Hematopoietic multipotent progenitor cell treated with erythropoietin and hydrocortisone succinate and interleukin-3 and kit ligand, for 15 days (in vitro differentiated cells): ENCODE results near the gene ZNF543.
A peak's percentile ranks its signal among the peaks of the same experiment; 100 is the strongest.
"Not testable (repeated sequence)": the region's sequence is repeated elsewhere in the genome, so short reads cannot be mapped to it uniquely, and the experiment has no call there.

Experiments used
- DNase-seq: peaks from one replicate; pipeline ENCODE4 v3.0.0-alpha.2; 2015; ENCODE audit warnings: low spot score

The ZNF543 gene

DNA sequence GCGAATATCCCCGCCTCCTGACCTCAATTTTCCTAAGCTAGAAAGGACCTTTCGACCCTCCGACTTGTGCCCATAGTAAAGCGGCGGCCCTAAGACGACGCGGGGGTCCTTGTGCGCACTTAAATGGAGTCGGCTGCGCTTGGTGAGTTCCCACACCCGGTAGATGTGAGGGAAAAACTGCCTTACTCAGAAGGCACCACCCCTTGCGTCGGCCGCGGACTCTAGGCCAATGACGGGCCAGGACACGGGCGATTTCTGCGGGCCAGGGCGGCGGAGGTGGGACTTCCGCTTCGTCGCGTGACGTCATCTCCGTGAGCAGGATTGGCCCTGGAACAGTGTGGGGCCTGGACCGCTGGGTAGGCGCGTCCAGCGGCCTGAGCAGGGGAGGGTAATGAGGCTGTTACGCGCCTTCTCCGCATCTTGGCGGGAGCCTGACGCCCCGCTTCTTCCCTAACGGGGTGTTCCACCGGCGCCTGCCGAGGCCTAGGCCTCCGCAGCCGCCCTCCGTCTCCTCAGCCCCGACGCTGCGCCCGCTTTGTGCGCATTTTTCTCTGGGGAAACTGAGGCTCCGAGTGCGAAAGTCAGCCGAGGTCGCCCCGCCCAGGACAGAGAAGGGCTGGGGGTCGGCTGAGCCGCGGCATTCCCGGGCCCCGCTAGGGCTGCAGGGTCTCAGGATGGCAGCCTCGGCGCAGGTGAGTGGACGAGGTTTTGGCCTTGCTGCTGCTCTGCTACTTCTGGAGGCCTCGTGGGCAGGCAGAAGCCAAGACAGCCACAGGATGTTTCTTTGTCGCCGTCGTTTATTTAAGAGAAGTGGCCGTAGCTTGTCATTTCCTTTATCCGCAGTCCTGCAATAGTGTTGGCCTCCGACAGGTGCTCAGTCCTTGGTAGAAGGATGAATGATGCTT lies at the start of gene ZNF543:
Gene ZNF543, plus strand, starts transcription at position 293 of the 905 bp plus-strand sequence. Its CDS starts 382 bp downstream, at position 675.
- DNase-seq = peak; percentile 97

DNA sequence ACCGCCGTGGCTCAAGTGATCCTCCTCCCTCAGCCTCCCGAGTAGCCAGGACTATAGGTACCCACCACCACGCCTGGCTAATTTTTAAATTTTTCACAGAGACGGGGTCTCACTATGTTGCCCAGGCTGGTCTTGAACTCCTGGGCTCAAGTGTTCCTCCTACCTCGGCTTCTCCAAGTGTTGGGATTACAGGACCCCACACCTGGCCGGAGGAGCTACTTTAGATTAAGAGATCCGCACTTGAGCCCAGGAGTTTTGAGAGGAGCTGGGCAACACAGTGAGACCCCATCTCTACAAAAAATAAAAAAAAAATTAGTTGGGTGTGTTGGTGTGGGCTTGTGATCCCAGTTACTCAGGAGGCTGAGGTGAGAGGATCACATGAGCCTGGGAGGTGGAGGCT lies 49.0 kb upstream of the ZNF543 start:
- DNase-seq = no peak

DNA sequence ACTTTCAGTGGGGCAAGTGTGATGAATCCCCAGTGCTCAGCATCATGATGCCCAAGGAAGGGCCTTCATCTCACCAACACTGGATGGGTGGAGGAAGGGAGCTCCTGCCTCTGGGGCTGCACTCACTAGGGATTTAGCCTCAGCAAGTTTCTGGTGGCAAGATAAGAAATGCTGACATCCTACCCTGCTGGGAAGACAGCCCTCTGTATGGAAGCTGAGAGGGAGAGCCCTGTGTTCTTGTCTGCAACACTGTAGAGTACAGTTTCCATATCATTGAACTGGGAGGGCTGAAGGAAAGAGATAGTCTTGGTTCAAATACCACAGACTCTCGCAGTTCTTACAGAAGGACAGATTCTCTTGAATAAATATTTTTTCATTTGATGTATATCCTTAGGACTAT lies 47.3 kb upstream of the ZNF543 start:
- DNase-seq = no peak

DNA sequence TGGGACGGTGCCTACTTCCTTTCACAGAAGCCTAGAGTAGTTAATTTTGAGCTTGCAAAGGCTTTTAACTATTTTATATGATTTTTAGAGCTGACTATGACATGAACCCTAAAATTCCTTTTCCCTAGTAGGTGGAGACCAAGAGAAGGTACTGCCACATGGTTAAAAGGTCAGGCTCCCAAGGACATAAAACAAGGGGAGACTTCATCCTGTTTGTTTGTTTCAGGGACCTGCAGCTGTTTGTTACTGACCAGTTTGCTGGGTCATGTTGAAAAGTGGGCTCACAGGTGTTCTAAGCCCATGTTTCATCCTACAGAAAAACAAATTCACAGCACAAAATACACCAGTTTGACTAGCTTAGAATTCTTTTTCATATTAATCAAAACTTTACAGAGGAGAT lies 43.8 kb upstream of the ZNF543 start:
- no peak for DNase-seq

DNA sequence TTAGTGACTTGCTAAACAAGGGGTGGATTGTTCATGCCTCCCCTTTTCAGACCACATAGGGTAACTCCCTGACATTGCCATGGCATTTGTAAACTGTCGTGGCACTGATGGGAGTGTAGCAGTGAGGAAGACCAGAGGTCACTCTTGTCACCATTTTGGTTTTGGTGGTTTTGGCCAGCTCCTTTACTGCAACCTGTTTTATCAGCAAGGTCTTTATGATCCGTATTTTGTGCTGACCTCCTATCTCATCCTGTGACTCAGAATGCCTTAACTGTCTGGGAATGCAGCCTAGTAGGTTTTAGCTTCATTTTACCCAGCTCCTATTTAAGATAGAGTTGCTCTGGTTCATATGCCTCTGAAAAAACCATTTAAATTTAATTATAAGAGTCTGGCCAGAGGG lies 41.8 kb upstream of the ZNF543 start:
- not testable (repeated sequence) for DNase-seq

DNA sequence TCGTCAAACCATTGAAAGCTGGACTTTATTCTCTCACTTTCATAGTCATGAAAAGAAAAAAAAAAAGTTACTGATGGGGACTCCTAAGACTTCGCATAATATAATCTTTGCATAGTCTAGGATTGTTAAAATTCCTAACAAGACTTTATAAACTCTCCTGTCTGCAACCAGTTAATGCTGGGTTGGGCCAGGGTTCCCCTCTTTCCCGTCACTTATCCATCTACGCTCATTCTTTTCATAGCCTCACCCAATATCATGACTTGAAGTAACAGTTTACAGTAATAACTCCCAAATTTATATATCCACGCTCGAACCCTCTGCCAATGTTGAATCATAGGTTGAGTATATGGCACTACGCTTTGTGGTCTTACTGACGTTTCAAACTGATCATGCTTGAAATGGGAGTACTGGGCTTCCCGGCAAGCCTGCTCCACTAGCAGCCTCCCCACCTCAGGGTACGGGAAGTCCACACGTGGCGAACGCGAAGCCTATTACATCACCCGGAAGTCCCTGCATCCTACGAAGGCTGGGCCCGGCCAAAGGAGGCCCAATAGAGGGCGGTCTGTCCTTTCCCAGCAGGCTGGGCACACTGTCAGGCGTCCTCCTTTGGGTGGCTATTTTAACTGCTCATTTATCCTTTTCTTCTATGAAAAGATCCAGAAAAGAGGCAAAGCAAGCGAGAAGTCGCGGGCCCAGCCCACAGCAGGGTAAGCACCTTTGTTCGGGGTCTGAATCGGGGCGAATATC lies 40.7 kb upstream of the ZNF543 start:
- peak; percentile 88 for DNase-seq

DNA sequence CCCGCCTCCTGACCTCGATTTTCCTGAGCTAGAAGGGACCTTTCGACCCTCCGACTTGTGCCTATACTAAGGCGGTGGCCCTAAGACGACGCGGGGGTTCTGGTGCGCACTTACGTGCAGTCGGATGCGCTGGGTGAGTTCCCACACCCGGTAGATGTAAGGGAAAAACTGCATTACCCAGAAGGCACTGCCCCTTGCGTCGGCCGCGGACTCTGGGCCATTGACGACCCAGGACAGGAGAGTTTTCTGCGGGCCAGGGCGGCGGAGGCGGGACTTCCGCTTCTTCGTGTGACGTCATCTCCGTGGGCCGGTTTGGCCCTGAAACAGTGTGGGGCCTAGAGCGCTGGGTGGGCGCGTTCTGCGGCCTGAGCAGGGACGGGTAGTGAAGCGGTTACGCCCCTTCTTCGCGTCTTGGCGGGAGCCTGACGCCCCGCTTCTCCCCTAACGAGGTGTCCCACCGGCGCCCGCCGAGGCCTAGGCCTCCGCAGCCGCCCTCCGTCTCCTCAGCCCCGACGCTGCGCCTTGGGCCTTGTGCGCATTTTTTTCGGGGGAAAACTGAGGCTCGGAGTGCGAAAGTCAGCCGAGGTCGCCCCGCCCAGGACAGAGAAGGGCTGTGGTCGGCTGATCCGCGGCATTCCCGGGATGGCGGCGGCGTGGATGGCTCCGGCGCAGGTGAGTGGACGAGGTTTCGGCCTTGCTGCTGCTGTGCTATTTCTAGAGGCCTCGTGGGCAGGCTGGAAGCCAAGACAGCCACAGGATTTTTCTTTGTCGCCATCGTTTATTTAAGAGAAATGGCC lies 39.9 kb upstream of the ZNF543 start, which contains the start of gene ZNF460:
Gene ZNF460, plus strand, starts transcription at position 321 of the 797 bp plus-strand sequence. Its CDS starts 322 bp downstream, at position 643.
- DNase-seq = peak; percentile 97

DNA sequence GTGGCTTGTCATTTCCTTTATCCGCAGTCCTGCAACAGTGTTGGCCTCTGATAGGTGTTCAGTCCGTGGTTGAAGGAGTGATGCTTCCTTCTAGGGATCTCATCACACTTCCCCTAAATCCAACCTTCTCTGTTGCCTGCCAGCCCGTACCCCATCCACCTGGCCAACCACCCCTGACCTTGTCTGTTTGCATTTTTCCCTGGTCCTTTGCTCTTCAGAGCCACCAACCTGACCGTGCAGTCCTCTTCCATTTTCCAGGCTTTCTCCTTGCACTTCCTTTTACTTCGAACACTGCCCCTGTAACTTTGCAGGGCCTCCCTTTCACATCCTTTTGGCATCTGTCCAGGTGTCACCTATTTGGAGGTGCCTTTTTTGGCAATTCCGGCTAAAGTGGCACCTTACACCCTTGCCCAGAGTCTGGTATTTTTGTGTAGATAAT lies 39.3 kb upstream of the ZNF543 start:
- peak; percentile 27 for DNase-seq

DNA sequence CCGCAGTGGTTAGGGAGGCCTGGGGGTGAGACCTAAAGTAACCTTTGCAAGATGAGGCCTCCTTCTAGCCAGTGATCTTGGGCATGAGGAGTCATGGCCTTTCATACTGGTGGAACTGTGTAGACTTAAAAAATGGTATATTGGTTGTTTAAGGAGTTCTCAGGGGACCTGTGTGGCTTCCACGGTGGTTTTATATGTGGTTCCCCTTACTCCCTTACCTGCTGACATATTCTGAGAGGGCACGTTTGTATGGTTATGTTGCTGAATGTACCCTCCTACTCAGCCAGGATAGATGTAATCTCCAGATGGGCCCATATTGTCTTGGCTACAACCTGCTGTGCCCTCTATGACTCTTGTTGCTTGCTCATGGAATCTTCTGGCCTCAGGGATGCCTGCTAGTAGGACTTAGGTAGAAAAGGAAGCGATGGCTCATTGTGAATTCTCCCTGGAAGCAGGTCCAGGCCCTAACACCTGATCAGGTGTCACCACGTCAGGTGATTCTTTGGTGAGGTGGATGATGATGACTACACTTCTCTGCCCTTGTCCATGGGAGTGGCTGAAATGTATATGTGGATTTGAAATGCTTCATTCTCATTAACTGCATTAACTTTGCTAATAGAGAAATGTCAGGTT lies 38.1 kb upstream of the ZNF543 start:
- no peak for DNase-seq

DNA sequence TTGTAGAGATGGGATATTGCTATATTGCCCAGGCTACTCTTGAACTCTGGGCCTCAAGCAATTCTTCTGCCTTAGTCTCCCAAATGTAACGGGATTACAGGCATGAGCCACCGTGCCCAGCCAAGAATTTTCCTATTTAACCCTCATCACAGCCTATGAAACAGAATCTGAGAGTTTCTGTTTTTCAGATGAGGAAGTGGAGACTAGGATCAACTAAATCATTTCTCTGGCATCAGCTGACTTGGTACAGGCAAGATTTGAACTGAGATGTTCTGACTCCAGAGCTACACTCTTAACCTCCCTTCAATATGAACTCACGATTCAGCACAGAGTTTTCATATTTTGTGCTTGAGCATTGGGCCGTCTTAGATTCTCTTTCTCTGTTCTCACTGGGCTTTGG lies 31.9 kb upstream of the ZNF543 start:
- DNase-seq = no peak

DNA sequence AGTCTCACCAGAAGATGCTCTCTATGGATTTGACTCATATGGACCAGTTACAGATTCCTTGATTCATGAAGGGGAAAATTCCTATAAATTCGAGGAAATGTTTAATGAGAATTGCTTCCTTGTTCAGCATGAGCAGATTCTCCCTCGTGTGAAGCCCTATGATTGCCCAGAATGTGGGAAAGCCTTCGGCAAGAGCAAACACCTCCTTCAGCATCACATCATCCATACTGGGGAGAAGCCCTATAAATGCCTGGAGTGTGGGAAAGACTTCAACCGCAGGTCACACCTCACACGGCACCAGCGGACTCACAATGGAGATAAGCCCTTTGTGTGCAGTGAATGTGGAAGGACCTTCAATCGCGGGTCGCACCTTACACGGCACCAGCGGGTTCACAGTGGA lies 29.3 kb upstream of the ZNF543 start:
- DNase-seq = no peak

DNA sequence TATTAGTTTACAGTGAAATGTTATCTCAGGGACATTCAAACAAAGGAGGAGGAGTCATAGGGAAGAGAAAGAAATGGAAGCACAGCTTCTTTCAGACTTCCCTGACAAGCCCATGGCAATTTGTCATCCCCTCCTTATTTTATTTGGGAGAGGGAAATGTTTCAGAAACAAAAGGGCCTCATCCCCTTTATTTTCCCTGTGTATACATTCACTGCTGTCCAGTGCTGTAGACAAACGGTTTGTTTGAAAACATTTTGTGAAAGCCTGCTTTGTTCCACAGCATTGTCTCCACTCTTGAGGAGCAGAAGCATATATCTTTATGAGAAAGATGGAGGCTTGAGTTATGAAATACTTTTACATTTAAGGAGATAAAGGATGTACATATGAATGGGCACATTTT lies 27.7 kb upstream of the ZNF543 start:
- DNase-seq = no peak

DNA sequence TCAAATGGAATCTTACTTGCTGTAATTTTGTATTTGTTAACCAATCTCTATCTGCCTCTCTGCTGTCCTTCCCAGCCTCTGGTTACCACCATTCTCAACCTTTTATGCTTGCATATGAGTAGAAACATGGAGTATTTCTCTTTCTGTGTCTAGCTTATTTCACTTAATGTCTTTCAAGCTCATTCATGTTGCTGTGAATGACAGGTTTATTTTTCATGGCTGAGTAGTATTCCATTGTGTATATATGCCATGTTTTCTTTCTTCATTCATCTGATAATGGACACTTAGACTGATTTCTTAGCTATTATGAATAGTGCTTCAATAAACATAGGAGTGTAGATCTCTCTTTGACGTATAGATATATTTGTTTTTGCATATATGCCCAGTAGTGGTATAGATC lies 26.6 kb upstream of the ZNF543 start:
- DNase-seq = no peak

DNA sequence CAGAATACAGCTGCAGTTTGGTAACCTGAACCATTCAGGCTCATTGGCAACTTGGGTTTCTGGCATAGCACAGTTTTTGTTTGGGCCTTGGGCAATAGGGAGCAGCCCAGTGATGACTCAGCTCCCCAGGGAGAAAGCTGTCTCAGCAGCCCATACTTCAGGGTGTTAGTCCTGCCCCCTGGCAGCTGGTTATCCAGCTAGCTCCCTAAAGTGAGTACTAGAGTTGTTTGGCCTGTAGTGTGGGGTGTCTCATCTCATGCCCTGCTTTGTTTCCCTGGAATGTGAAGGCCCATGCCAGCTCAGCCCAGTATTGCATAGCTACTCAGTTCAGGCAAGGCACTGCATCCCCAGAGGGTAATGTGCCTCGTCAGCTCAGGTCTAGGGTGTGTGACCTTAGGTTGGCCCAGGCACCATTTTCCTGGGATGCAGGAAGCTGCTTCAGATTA lies 18.2 kb upstream of the ZNF543 start:
- DNase-seq = peak; percentile 53

DNA sequence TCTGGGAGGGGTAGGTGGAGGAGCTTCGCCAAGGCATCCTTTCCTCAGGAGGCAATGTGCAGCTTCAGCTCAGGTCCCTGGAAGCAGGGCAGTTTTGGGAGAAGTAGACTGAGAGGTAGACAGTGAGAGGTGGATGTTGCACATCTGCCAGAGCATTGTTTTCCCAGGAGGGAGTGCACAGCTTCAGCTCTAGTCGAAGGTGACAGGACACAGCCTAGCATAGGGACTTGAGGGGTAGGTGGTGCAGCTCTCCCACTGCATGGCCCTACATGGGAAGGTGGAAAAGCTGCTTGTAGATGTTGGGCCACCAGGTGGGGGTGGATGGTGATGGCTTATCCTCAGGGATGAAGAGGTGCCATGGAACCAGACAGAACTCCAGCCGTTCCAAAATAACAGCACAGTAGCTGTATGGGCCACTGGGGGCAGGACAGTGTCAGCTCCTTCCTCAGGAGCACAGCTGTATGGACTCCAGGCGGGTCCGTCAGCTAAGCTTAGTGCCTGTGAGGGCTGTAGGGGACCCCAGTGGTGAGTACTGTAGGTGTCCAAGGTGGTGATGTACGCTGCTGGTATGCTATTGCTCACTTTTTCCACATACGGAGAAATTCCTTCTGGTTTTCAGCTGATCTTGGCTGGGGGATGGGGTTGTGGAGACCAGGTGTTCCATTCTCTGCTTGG lies 17.4 kb upstream of the ZNF543 start:
- DNase-seq = no peak

DNA sequence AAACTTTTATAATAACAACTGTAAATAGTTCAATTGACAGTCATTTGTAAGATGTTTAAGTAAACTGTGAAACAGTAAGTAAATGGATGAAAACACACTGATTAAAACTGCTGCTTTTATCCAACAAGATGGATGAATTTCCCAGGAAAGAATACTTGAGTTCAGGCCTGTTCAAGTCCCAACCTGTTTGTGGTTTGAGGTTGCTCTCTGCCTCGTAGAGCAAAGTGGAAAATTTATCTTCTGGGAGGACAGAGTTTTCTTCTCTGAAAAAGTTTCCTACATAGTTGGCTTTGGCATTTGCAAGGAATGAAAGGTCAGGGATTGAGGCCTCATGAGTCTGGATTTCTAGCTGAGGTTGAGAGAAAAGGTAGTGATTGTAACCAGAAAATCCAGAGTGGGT lies 15.2 kb upstream of the ZNF543 start:
- DNase-seq = no peak

DNA sequence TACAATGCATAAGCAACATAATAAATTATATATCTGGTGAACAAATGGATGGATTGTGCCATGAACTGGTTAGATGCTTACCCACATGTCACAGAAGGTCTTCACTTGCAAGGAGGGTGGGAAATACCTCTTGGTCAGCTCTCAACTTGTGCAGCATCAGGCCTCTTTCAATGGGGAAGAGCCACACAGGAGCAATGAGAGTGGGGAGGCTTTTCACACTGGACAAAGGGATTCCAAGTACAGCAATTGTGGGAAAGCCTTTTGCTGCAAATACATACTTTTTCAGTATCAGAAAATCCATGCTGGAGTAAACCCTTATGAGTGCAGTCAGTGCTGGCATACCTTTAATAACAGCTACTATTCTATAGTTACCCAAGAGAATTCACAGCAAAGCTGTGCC lies 11.8 kb upstream of the ZNF543 start:
- DNase-seq = no peak

DNA sequence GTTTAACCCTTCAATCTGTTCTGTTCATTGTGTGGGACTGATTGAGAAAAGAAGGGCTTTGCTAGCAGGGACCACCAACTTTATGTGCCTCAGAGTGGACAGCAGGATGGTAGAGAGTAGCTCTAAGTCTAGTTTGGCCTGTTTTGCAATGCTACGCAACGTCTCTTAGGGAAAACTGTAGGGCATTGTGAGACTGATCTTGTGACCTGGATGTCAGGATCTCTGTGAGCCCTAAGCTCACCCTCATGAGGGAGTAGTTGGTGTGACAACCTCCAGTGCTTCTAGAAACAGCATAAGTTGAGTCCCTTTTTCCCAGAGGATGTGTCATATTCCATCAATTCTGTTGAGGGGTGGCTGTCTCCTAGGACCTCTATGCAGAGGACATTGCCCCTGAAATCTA lies 9.5 kb upstream of the ZNF543 start:
- no peak for DNase-seq

DNA sequence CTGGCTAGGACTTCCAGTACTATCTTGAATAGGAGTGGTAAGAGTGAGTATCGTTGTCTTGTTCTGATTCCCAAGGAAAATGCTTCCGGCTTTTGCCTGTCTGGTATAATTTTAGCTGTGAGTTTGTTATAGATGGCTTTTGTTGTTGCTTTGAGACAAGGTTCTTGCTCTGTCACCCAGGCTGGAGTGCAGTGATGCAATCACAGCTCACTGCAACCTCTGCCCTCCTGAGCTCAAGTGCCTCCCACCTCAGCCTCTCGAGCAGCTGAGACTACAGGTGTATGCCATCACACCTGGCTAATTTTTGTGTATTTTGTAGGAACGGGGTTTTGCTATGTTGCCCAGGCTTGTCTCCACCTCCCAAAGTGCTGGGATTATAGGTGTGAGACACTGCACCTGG lies 6.1 kb upstream of the ZNF543 start:
- DNase-seq = no peak

DNA sequence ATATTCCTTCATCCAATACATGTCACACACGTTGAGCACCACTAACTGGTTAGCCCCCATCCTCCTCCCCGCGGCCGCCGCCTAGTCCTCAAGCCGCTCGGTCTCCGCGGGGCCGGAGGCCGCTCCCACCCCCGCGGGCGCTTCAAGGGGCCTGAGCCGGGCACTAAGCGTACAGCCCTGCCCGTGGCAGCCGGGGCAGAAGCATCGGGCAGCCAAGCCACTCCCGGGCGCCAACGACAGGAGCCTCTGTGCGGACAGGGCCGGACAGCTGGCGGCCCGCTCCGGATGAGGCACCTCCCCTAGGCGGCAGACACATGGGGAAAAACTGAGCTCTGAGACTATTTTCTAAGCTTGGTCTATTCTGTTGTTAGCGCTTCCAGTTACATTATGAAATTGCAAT lies 2.8 kb upstream of the ZNF543 start:
- DNase-seq = no peak

DNA sequence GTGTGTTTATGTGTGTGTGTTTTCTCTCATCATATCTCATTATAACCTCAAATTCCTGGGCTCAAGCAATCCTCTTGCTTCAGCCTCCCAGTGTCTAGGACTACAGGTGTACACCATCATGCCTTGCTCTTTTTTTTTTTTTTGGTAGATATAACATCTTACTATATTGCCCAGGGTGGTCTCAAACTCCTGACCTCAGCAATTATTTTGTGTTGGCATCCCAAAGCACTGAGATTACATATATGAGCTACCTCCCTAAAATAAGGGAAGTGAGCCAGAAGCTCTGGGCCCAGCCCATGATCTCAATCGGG lies 448 bp upstream of the ZNF543 start:
- DNase-seq = no peak
